ENCODE results near the gene FANK1.
A peak's percentile ranks its signal among the peaks of the same experiment; 100 is the strongest.

Gene FANK1

GRCh38 chr10:125982260-125982948 is 86.0 kb downstream of the FANK1 start (continued):
- TF ChIP-seq POU6F1 (CRISPR knock-in tag; IDR thresholded peaks at IDR 0.05; ENCODE audit: borderline replicate concordance, low read depth) (no peak), ESRRG (CRISPR knock-in tag; IDR thresholded peaks at IDR 0.05) (no peak)

DNA sequence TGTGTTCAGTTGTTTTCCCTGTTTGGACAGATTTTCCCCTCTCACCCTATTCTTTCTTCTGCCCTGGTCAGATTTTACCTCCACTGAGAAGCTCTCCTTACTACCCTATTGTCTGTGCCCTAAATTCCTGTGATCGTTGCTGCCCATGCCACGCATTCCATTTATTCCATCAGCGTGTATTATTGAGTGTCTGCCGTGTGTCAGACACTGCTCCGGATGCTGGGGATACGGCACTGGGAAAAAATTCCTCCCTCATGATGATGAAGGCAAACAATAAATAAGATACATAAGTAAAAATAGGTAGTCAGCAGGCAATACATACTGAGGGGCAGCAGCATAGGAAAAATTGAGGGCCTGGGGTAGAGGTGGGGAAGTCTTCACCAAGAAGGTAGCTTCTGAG is 86.8 kb downstream of the FANK1 start:
- peak; percentile 74 for ATAC-seq
- TF ChIP-seq CREB5 (CRISPR knock-in tag; IDR thresholded peaks at IDR 0.05; ENCODE audit: low read depth): no peak
- TF ChIP-seq, protein P1, sequence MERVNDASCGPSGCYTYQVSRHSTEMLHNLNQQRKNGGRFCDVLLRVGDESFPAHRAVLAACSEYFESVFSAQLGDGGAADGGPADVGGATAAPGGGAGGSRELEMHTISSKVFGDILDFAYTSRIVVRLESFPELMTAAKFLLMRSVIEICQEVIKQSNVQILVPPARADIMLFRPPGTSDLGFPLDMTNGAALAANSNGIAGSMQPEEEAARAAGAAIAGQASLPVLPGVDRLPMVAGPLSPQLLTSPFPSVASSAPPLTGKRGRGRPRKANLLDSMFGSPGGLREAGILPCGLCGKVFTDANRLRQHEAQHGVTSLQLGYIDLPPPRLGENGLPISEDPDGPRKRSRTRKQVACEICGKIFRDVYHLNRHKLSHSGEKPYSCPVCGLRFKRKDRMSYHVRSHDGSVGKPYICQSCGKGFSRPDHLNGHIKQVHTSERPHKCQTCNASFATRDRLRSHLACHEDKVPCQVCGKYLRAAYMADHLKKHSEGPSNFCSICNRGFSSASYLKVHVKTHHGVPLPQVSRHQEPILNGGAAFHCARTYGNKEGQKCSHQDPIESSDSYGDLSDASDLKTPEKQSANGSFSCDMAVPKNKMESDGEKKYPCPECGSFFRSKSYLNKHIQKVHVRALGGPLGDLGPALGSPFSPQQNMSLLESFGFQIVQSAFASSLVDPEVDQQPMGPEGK (CRISPR knock-in tag; IDR thresholded peaks at IDR 0.05; ENCODE audit: borderline replicate concordance): no peak

DNA sequence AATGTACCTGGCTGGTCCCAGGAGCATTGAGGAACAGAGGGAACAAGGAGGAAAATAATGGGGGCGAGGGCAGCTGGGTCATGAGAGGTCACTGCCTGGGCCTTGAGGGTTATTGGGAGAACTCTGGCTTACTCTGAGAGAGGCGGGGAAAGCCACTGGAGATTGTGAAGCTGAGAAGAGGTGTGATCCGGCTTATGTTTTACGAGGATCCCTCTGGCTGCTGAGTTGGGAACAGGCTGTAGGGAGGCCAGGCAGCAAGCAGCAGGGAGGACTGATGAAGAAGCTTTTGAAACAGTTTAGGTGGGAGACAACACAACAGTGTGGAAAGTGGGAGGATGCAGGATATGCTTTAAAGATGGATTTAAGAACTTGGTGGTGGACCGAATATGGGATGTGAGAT is 87.3 kb downstream of the FANK1 start:
- ATAC-seq: no peak
- TF ChIP-seq CSDC2 (CRISPR knock-in tag; IDR thresholded peaks at IDR 0.05) (no peak), TOX (CRISPR knock-in tag; IDR thresholded peaks at IDR 0.05; ENCODE audit: borderline replicate concordance) (no peak), TCF4 (CRISPR knock-in tag; IDR thresholded peaks at IDR 0.05; ENCODE audit: borderline replicate concordance) (no peak), TSHZ2 (CRISPR knock-in tag; IDR thresholded peaks at IDR 0.05) (no peak), OSR1 (CRISPR knock-in tag; IDR thresholded peaks at IDR 0.05) (no peak), RARB (CRISPR knock-in tag; IDR thresholded peaks at IDR 0.05) (no peak), POU6F1 (CRISPR knock-in tag; IDR thresholded peaks at IDR 0.05; ENCODE audit: borderline replicate concordance, low read depth) (no peak), SNAI2 (CRISPR knock-in tag; IDR thresholded peaks at IDR 0.05) (no peak), ESRRG (CRISPR knock-in tag; IDR thresholded peaks at IDR 0.05) (no peak), BACH2 (CRISPR knock-in tag; IDR thresholded peaks at IDR 0.05; ENCODE audit: borderline replicate concordance) (no peak), ZNF8 (CRISPR knock-in tag; IDR thresholded peaks at IDR 0.05) (no peak), ZNF565 (CRISPR knock-in tag; conservative IDR thresholded peaks at IDR 0.05; ENCODE audit: low read depth) (no peak), ISL1 (CRISPR knock-in tag; IDR thresholded peaks at IDR 0.05) (no peak), PPARA (CRISPR knock-in tag; IDR thresholded peaks at IDR 0.05; ENCODE audit: borderline replicate concordance) (no peak), ZC3H10 (CRISPR knock-in tag; IDR thresholded peaks at IDR 0.05) (no peak)
- TF ChIP-seq, protein P1 (CRISPR knock-in tag; IDR thresholded peaks at IDR 0.05; ENCODE audit: borderline replicate concordance): no peak
- TF ChIP-seq, protein P2, sequence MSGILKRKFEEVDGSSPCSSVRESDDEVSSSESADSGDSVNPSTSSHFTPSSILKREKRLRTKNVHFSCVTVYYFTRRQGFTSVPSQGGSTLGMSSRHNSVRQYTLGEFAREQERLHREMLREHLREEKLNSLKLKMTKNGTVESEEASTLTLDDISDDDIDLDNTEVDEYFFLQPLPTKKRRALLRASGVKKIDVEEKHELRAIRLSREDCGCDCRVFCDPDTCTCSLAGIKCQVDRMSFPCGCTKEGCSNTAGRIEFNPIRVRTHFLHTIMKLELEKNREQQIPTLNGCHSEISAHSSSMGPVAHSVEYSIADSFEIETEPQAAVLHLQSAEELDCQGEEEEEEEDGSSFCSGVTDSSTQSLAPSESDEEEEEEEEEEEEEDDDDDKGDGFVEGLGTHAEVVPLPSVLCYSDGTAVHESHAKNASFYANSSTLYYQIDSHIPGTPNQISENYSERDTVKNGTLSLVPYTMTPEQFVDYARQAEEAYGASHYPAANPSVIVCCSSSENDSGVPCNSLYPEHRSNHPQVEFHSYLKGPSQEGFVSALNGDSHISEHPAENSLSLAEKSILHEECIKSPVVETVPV (CRISPR knock-in tag; IDR thresholded peaks at IDR 0.05): no peak

Measured in SK-N-SH treated with all-trans-retinoic acid at 6 μM for 48 hours (cell line).